ENCODE data around the gene HOATZ. TPM values are rescaled to one million over a fixed set of nuclear protein-coding genes. Genes with fewer than 3 reads are reported as not detected.
A peak's percentile ranks its signal among the peaks of the same experiment; 100 is the strongest.

The HOATZ gene
- polyA plus RNA-seq, 1 of the 3 experiments (the other 2 are of a cell fraction), result 4.9 TPM

GRCh38 chr11:111479666-111480065, 34.9 kb upstream of the HOATZ start:
- Histone ChIP-seq H3K4me2 (no peak overlapping the region), H3K9me2 (no peaks in the 10 kb centered on the region), H3K9ac (no peak overlapping the region), H3K79me2 (ENCODE audit: insufficient read depth) (no peaks in the 10 kb centered on the region), H3K36me3 (replicated peaks in 1 of 2; ENCODE audit: control insufficient read depth in 1 of 2, insufficient read depth in 2 of 2, low read length in 1 of 2) (peaks cover 0 to 4% of the 10 kb centered on the region in 2 experiments), H2AFZ (ENCODE audit: low read depth) (no peak overlapping the region), H3F3A (replicated peaks; ENCODE audit: insufficient read depth) (no peaks in the 10 kb centered on the region), H3K9me3 (peaks cover 10% of the 10 kb centered on the region; the same call in 1 of the 2 replicates), H4K20me1 (ENCODE audit: insufficient read depth) (no peaks in the 10 kb centered on the region), H3K27me3 (ENCODE audit: insufficient read depth) (no peaks in the 10 kb centered on the region), H3K4me3 (ENCODE audit: low read depth in 2 of 2, low read length in 1 of 2) (no peak overlapping the region), H3K27ac (ENCODE audit: low read depth in 2 of 2, low read length in 1 of 2) (no peak overlapping the region), H3K4me1 (ENCODE audit: control insufficient read depth in 1 of 2, insufficient read depth in 2 of 2, low read depth in 1 of 2, low read length in 1 of 2) (no peaks in the 10 kb centered on the region; a peak in 1 of 4 replicates)
- DNase-seq, result no peak
- WGBS (ENCODE audit: low lambda C conversion rate), result 38% methylated on average over 1 of the region's 1 CpG
- ChIA-PET CTCF (no interaction called here), POLR2A (no interaction called here)
- peak; percentile 27; the same call in 1 of the 2 replicates for TF ChIP-seq CTCF (IDR thresholded peaks at IDR 0.05)
- TF ChIP-seq ELF1 (IDR thresholded peaks at IDR 0.05), result no peak

GRCh38 chr11:111483431-111483830, 31.1 kb upstream of the HOATZ start:
- Histone ChIP-seq H4K20me1 (ENCODE audit: insufficient read depth) (no peaks in the 10 kb centered on the region), H3F3A (replicated peaks; ENCODE audit: insufficient read depth) (no peaks in the 10 kb centered on the region), H3K9me3 (peaks cover 16% of the 10 kb centered on the region; the same call in 1 of the 2 replicates), H3K4me2 (no peak overlapping the region), H3K36me3 (replicated peaks in 1 of 2; ENCODE audit: control insufficient read depth in 1 of 2, insufficient read depth in 2 of 2, low read length in 1 of 2) (no peaks in the 10 kb centered on the region), H3K4me3 (ENCODE audit: low read depth in 2 of 2, low read length in 1 of 2) (no peak overlapping the region), H2AFZ (ENCODE audit: low read depth) (no peak overlapping the region), H3K27me3 (ENCODE audit: insufficient read depth) (no peaks in the 10 kb centered on the region), H3K9me2 (no peaks in the 10 kb centered on the region), H3K9ac (no peak overlapping the region), H3K79me2 (ENCODE audit: insufficient read depth) (no peaks in the 10 kb centered on the region), H3K27ac (ENCODE audit: low read depth in 2 of 2, low read length in 1 of 2) (no peak overlapping the region), H3K4me1 (ENCODE audit: control insufficient read depth in 1 of 2, insufficient read depth in 2 of 2, low read depth in 1 of 2, low read length in 1 of 2) (no peaks in the 10 kb centered on the region)
- TF ChIP-seq GABPA (IDR thresholded peaks at IDR 0.05; ENCODE audit: low read depth), result no peak
- TF ChIP-seq RAD21 (IDR thresholded peaks at IDR 0.05; ENCODE audit: low read length), result no peak
- no peak for TF ChIP-seq NRF1 (IDR thresholded peaks at IDR 0.05; ENCODE audit: low read depth, low read length)
- TF ChIP-seq GATA2 (CRISPR knock-in tag; IDR thresholded peaks at IDR 0.05), result no peak
- POLR2A ChIA-PET, result no interaction called here
- CTCF ChIA-PET, result interaction anchor here (0.9 kb wide), 1 partner anchor 201 kb away, joined by 3 read pairs; no protein-coding TSS in a partner anchor
- no peak for DNase-seq

GRCh38 chr11:111490496-111490895, 24.1 kb upstream of the HOATZ start:
- Histone ChIP-seq H3K27ac (ENCODE audit: low read depth in 2 of 2, low read length in 1 of 2) (no peak overlapping the region), H3K36me3 (replicated peaks in 1 of 2; ENCODE audit: control insufficient read depth in 1 of 2, insufficient read depth in 2 of 2, low read length in 1 of 2) (no peaks in the 10 kb centered on the region), H3K4me1 (ENCODE audit: control insufficient read depth in 1 of 2, insufficient read depth in 2 of 2, low read depth in 1 of 2, low read length in 1 of 2) (no peaks in the 10 kb centered on the region), H3F3A (replicated peaks; ENCODE audit: insufficient read depth) (no peaks in the 10 kb centered on the region), H3K9ac (no peak overlapping the region), H3K27me3 (ENCODE audit: insufficient read depth) (no peaks in the 10 kb centered on the region), H3K4me2 (no peak overlapping the region), H3K9me3 (0 out of 2 replicates have a peak, but pooled peaks cover 9% of the 10 kb centered on the region), H3K4me3 (ENCODE audit: low read depth in 2 of 2, low read length in 1 of 2) (no peak overlapping the region), H2AFZ (ENCODE audit: low read depth) (no peak overlapping the region), H4K20me1 (ENCODE audit: insufficient read depth) (no peaks in the 10 kb centered on the region), H3K9me2 (no peaks in the 10 kb centered on the region), H3K79me2 (ENCODE audit: insufficient read depth) (no peaks in the 10 kb centered on the region)
- DNase-seq, result no peak
- ChIA-PET POLR2A (no interaction called here), CTCF (no interaction called here)
- WGBS (ENCODE audit: low lambda C conversion rate), result 92% methylated on average over 1 of the region's 1 CpG
- TF ChIP-seq GABPA (IDR thresholded peaks at IDR 0.05; ENCODE audit: low read depth) (no peak), CTCF (IDR thresholded peaks at IDR 0.05) (no peak), MAX (IDR thresholded peaks at IDR 0.05; ENCODE audit: low read depth) (no peak), ELF1 (IDR thresholded peaks at IDR 0.05) (no peak), PBX3 (IDR thresholded peaks at IDR 0.05) (no peak), USF2 (IDR thresholded peaks at IDR 0.05; ENCODE audit: borderline replicate concordance, low read depth, low read length) (no peak), RXRA (IDR thresholded peaks at IDR 0.05; ENCODE audit: borderline replicate concordance, low read depth) (no peak), NFIC (IDR thresholded peaks at IDR 0.05; ENCODE audit: borderline replicate concordance) (no peak), FOXM1 (IDR thresholded peaks at IDR 0.05; ENCODE audit: low read depth) (no peak), FOSL2 (IDR thresholded peaks at IDR 0.05; ENCODE audit: borderline replicate concordance, low read depth) (no peak), RFX5 (IDR thresholded peaks at IDR 0.05; ENCODE audit: low read length) (no peak), RCOR1 (IDR thresholded peaks at IDR 0.05; ENCODE audit: low read length) (no peak), USF1 (IDR thresholded peaks at IDR 0.05; ENCODE audit: borderline replicate concordance, low read depth) (no peak)

Data from SK-N-SH (cell line).